MM.1S (cell line): ENCODE data around the gene AP3B1.

Source experiments
- DNase-seq: peaks from one replicate; pipeline ENCODE4 v3.0.0-alpha.2; 2015
- H2AFZ ChIP-seq: fragments of 300-600 bp; sonication (generic); 2 replicates; pipeline ENCODE4 v1.6.0; 2016; ENCODE audit warnings: antibody characterized with exemption, low read length
- H3F3A ChIP-seq: fragments of 300-600 bp; sonication (generic); 2 replicates; pipeline ENCODE4 v1.6.1; 2016; ENCODE audit warnings: mild to moderate bottlenecking, antibody characterized with exemption, low read length, moderate library complexity, mixed read lengths; ENCODE audit not compliant: insufficient read depth
- H3K27ac ChIP-seq: fragments of 300-600 bp; sonication (generic); 2 replicates; pipeline ENCODE4 v1.5.1; 2016; ENCODE audit warnings: mild to moderate bottlenecking, low read length
- H3K27me3 ChIP-seq: fragments of 300-600 bp; sonication (generic); replicated peaks from 2 replicates; pipeline ENCODE4 v1.6.0; 2016; ENCODE audit warnings: low read length; ENCODE audit not compliant: insufficient read depth
- H3K36me3 ChIP-seq: fragments of 300-600 bp; sonication (generic); replicated peaks from 2 replicates; pipeline ENCODE4 v1.6.1; 2016; ENCODE audit warnings: mild to moderate bottlenecking, low read length, mixed read lengths; ENCODE audit not compliant: insufficient read depth
- H3K4me1 ChIP-seq: fragments of 300-600 bp; sonication (generic); 2 replicates; pipeline ENCODE4 v1.6.1; 2016; ENCODE audit warnings: low read length, mixed read lengths
- H3K4me2 ChIP-seq: fragments of 300-600 bp; sonication (generic); 2 replicates; pipeline ENCODE4 v1.6.0; 2016; ENCODE audit warnings: low read depth, low read length
- H3K4me3 ChIP-seq: fragments of 300-600 bp; sonication (generic); 2 replicates; pipeline ENCODE4 v1.5.1; 2016; ENCODE audit warnings: low read length, mixed read lengths
- H3K79me2 ChIP-seq: fragments of 300-600 bp; sonication (generic); 2 replicates; pipeline ENCODE4 v1.6.1; 2016; ENCODE audit warnings: mixed run types, low read length, mixed read lengths
- H3K9ac ChIP-seq: fragments of 300-600 bp; sonication (generic); 2 replicates; pipeline ENCODE4 v1.6.1; 2016; ENCODE audit warnings: low read length, mixed read lengths
- H3K9me2 ChIP-seq: fragments of 300-600 bp; sonication (generic); replicated peaks from 2 replicates; pipeline ENCODE4 v1.6.1; 2016; ENCODE audit warnings: mild to moderate bottlenecking, low read length, mixed read lengths; ENCODE audit not compliant: insufficient read depth
- H3K9me3 ChIP-seq: fragments of 300-600 bp; sonication (generic); replicated peaks from 2 replicates; pipeline ENCODE4 v1.6.1; 2016; ENCODE audit warnings: mild to moderate bottlenecking, low read length, mixed read lengths; ENCODE audit not compliant: insufficient read depth
- H4K20me1 ChIP-seq: fragments of 300-600 bp; sonication (generic); 2 replicates; pipeline ENCODE4 v1.6.1; 2016; ENCODE audit warnings: mild to moderate bottlenecking, low read length, moderate library complexity, mixed read lengths; ENCODE audit not compliant: insufficient read depth
- EZH2 ChIP-seq: fragments of 300-600 bp; sonication (generic); optimal IDR thresholded peaks from 2 replicates; pipeline ENCODE3; 2017; ENCODE audit warnings: low read depth, mild to moderate bottlenecking, antibody characterized with exemption, low read length, mixed read lengths
- EZH2phosphoT487 ChIP-seq: fragments of 300-600 bp; sonication (generic); IDR thresholded peaks from 2 replicates; pipeline ENCODE4 v1.6.1; 2018; ENCODE audit warnings: antibody characterized with exemption, low read length
- TF ChIP-seq, protein P1 (sequence below): fragments of 300-600 bp; sonication (generic); IDR thresholded peaks from 2 replicates; pipeline ENCODE4 v1.5.1; 2016; ENCODE audit warnings: antibody characterized with exemption, low read length, mixed read lengths

Gene AP3B1

DNA sequence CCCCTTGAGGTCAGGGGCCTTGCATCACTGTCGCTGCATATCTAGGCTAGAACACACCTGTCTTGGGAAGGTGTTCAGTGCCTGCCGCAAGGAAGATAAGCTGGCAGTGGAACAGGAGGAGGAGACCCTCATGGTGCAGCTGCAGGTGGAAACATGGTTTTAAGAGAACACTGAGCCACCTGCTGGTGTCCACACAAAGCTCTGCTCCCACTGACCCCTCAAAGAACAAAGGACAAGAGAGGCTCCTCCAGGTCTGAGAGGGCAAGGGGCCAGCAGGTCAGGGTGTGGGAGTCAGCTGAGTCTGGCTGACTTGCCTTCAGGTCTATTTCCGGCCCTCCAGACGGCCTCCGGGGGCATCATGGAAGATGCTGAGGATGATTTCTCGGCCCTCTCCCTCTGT, 308.2 kb downstream of the AP3B1 start:
- no peak overlapping the region for H3K4me2 ChIP-seq
- no peaks in the 10 kb centered on the region for H3K4me1 ChIP-seq
- H3K79me2 ChIP-seq, result no peaks in the 10 kb centered on the region
- H3K36me3 ChIP-seq, result no peaks in the 10 kb centered on the region
- no peak overlapping the region for H3K27ac ChIP-seq
- no peak overlapping the region for H3K4me3 ChIP-seq
- H3K27me3 ChIP-seq, result no peaks in the 10 kb centered on the region
- no peaks in the 10 kb centered on the region for H3F3A ChIP-seq
- no peaks in the 10 kb centered on the region for H3K9me2 ChIP-seq
- no peak for DNase-seq
- H3K9me3 ChIP-seq, result no peaks in the 10 kb centered on the region
- H3K9ac ChIP-seq, result no peak overlapping the region
- no peak overlapping the region for H2AFZ ChIP-seq
- no peak for TF ChIP-seq EZH2
- TF ChIP-seq, protein P1, sequence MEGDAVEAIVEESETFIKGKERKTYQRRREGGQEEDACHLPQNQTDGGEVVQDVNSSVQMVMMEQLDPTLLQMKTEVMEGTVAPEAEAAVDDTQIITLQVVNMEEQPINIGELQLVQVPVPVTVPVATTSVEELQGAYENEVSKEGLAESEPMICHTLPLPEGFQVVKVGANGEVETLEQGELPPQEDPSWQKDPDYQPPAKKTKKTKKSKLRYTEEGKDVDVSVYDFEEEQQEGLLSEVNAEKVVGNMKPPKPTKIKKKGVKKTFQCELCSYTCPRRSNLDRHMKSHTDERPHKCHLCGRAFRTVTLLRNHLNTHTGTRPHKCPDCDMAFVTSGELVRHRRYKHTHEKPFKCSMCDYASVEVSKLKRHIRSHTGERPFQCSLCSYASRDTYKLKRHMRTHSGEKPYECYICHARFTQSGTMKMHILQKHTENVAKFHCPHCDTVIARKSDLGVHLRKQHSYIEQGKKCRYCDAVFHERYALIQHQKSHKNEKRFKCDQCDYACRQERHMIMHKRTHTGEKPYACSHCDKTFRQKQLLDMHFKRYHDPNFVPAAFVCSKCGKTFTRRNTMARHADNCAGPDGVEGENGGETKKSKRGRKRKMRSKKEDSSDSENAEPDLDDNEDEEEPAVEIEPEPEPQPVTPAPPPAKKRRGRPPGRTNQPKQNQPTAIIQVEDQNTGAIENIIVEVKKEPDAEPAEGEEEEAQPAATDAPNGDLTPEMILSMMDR, result no peak
- no peak for TF ChIP-seq EZH2phosphoT487
- H4K20me1 ChIP-seq, result no peaks in the 10 kb centered on the region

DNA sequence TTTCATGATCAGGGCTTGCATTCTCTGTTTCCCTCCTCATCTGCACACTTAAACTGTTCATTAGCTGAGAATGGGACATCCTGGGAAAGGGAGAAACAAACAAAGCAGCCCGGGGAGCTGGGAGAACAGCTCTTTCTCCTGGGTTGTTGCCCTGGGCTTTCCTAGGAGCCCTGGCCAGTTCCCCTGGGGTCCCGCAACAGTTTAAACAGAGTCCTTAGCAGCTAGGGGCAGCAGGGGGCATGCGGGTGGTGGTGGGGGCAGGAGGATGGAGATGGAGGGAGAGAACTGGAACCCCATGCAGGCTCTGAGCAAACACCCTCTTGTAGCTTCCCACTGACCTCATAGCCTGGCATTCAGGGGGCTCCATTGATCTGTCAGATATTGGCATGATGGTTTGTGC, 309.3 kb downstream of the AP3B1 start:
- Histone ChIP-seq H4K20me1 (no peaks in the 10 kb centered on the region), H3K9ac (no peak overlapping the region), H3K36me3 (no peaks in the 10 kb centered on the region), H2AFZ (no peak overlapping the region), H3K4me1 (no peaks in the 10 kb centered on the region), H3K27ac (no peak overlapping the region), H3K9me2 (no peaks in the 10 kb centered on the region), H3K9me3 (no peaks in the 10 kb centered on the region), H3K79me2 (no peaks in the 10 kb centered on the region), H3F3A (no peaks in the 10 kb centered on the region), H3K4me3 (no peak overlapping the region), H3K27me3 (no peaks in the 10 kb centered on the region), H3K4me2 (no peak overlapping the region)
- TF ChIP-seq, protein P1, result no peak
- TF ChIP-seq EZH2, result no peak
- TF ChIP-seq EZH2phosphoT487, result no peak
- DNase-seq, result no peak

DNA sequence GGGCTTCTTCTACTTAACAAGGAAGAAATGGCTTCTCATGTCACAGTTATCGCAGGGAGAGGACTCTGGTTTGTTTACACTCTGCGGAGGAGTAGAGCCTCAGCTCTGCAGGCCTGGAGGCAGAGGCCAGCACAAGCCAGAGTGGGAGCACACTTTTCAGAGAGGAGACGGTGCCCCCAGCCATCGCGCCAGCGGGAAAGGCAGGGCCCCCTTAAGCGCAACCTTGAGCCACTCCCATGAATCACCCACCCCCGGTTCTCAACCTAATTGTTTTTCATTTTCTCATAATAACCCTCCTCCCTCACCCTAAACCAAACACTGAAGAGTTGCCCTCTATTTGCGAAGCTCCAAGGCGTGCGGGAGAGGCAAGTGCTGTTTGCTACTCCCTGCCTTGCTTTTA, 309.9 kb downstream of the AP3B1 start:
- Histone ChIP-seq H3K79me2 (no peaks in the 10 kb centered on the region), H3K9ac (no peak overlapping the region), H3K36me3 (no peaks in the 10 kb centered on the region), H2AFZ (no peak overlapping the region), H3K9me3 (no peaks in the 10 kb centered on the region), H3K9me2 (no peaks in the 10 kb centered on the region), H3F3A (no peaks in the 10 kb centered on the region), H3K4me2 (no peak overlapping the region), H3K27ac (no peak overlapping the region), H3K27me3 (no peaks in the 10 kb centered on the region), H4K20me1 (no peaks in the 10 kb centered on the region), H3K4me3 (no peak overlapping the region), H3K4me1 (no peaks in the 10 kb centered on the region)
- no peak for DNase-seq
- TF ChIP-seq, protein P1, result no peak
- TF ChIP-seq EZH2phosphoT487 (no peak), EZH2 (no peak)
